GM12874 (cell line): Measurements from ENCODE around the gene SMIM36.

Source experiments
- TF ChIP-seq, protein P1 (sequence below): IDR thresholded peaks from 2 replicates; pipeline ENCODE4 v1.5.1; 2011; ENCODE audit warnings: low read depth, mild to moderate bottlenecking, control low read depth, low read length, moderate library complexity; ENCODE audit not compliant: insufficient read depth

Gene SMIM36

DNA sequence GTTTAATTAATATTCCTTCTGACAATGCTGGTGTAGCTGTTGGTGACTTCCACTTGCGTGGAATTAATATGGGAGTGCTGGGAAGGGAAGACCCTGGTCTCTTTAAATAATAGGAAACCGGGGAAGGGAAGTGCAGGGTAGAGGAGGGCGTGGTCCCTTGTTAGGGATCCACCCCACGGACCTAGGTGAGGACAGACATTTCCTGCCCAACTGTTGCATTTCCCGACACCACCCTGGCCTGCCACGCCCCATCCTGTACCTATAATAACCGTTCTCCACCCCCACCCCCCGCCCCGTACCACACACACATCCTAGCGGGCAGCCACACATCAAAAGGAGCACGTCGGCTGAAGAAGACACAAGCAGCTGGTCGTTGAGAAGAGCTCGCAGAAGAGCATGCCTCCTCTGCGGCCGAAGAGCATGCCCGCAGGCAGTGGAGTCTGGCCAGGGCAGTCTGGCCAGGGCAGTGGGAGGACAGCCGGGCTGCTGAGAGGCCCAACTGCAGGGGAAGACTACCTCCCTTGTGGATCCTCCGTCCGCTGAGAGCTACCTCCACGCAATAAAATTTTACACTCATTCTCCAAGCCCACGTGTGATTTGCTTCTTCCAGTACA lies 52.9 kb downstream of the SMIM36 start:
- TF ChIP-seq, protein P1, sequence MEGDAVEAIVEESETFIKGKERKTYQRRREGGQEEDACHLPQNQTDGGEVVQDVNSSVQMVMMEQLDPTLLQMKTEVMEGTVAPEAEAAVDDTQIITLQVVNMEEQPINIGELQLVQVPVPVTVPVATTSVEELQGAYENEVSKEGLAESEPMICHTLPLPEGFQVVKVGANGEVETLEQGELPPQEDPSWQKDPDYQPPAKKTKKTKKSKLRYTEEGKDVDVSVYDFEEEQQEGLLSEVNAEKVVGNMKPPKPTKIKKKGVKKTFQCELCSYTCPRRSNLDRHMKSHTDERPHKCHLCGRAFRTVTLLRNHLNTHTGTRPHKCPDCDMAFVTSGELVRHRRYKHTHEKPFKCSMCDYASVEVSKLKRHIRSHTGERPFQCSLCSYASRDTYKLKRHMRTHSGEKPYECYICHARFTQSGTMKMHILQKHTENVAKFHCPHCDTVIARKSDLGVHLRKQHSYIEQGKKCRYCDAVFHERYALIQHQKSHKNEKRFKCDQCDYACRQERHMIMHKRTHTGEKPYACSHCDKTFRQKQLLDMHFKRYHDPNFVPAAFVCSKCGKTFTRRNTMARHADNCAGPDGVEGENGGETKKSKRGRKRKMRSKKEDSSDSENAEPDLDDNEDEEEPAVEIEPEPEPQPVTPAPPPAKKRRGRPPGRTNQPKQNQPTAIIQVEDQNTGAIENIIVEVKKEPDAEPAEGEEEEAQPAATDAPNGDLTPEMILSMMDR: no peak

DNA sequence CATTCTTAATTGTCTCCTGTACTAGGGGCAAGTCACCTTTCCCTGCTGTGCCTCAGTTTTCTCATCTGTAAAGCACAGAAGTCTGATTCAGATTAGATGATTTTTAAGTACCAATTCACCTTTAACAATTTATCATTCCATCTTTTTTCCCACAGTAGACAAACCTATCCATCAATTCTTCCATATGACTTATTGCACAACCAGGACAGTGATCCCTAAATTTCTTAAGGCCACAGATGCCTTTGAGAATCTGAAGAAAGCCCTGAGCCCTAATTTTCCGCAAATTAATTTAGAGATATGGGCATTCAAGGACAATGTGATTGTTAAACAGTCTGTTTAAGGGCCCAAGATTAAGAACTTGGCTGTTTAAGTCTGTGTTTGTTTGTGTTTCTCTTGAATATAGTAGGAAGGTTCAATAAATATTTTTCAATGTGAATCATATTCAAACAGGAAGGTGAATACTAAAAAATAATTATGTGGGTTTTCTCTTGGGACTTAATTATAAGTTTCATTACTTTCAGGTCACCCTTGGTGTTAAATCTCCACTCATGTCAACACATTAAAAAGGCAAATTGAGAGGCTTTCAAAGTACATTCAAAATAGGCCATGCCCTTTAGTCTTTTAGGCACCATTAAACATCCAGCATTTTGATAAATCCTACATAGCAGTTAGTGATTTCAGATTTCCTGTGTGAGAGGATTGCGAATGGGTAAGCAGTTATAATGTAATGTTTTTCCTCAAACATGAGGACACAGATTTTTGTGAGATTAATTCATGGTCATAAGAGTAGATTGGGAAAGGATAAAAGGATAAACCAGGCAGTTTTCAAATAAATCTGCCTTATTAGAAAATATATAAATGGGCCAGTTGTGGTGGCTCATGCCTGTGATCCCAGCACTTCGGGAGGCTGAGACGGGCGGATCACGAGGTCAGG lies 54.7 kb downstream of the SMIM36 start:
- TF ChIP-seq, protein P1: no peak

DNA sequence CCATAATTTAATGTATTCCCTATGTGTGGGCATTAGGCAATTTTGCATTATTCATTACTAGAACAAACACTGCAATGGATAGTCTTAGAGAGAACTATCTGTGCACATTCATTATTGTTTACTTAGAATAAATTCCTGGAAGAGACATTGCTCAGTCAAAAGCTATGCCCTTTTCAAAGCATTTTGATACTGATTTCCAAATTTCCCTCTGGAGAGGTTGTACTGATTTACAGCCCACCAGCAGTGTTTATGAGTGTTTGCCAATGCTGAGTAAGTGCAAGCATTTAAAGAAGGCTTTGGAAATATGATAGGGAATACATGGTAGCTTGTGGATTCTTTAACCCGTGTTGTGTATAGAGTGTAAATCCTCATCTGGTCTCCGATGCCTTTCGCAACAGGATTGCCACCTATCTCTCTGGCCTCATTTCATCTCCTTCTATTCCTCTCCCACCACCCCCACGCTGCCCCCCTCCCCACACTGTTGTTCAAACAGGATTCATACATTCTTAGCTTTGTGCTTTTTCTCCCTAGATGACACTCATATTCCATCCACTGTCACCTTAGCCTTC lies 56.3 kb downstream of the SMIM36 start:
- TF ChIP-seq, protein P1: no peak

DNA sequence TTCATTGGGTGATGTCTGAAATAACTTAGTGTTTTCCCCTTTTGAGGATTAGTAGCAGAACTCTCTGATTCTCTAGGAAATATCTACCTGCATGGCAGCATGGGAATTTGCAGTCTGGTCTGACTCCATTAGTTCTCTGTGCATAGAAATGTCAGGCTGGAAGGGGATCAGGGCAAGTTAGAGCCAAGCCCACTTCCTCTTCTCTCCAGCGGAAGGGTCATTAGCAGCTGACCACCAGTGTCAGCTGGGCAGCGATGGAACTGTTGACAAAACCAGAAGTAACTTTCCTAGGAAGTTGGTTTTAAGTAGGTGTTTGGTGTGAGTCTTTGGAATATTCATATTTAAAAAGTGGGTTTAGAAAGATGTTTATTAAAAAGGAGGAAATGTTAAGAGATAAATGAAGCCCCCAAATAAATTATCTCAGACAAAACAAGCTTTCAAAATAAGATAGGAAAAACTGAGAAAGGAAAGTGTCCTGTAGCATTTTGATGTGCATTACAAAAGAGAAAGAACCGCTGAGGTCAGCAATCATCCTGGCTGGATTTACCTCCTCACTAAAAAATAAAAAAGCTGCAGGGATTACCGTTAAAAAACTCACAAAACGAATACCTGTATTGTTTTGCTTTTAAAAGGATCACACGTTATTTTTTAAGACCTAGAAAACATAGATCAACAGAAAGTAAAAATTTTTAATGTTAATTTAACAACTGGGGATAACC lies 57.3 kb downstream of the SMIM36 start:
- TF ChIP-seq, protein P1: no peak

DNA sequence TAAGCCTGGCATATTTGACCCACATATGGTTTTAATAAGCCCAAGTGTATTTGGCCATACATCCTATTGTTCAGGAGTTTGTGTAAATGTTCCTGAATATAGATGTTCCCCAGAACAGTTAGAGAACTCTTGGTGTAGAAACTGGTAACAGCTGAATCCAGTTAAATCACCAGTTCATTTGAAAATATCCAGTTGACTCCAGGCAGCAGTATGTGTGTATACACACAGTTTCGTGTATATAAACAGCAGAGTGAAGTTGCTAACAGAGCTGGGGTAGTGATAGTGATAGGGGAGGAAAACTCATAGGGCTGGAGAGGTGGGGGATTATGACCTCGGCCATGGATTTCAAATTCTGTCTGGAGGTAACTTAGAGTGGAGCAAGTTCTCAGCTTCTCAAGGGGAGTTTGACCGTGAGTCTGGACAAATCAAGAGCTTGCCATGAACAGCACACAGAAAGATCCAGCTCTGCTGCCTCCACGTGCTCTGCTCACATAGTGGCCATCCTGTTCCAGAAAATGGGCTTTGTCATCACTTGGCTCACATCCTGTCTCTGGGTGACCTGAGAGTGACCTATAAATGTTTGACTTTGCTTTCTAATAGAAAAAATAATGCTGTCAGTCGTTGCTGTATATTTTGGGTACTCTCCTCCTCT lies 59.0 kb downstream of the SMIM36 start:
- TF ChIP-seq, protein P1: no peak

DNA sequence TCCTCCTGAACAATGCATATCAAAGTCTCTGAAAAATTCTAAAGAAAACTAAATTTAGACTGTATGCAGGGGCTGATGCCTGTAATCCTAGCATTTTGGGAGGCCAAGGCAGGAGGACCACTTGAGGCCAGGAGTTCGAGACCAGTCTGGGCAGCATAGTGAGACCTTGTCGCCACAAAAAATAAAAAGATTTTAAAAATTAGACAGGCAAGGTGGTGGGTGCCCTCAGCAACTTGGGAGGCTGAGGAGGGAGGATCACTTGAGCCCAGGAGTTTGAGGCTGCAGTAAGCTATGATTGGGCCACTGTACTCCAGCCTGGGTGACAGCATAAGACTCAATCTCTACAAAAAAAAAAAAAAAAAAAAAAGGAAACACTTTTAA lies 59.5 kb downstream of the SMIM36 start:
- TF ChIP-seq, protein P1: no peak
